Fibroblast of villous mesenchyme (primary cell): ENCODE results near the gene CDC42BPB. TPM values are rescaled to one million over a fixed set of nuclear protein-coding genes. Genes with fewer than 3 reads are reported as not detected.

Source experiments
- DNase-seq: peaks from one replicate; pipeline ENCODE4 v3.0.0-alpha.2; 2010; ENCODE audit warnings: low read depth
- H3K4me3 ChIP-seq: 2 replicates; pipeline ENCODE4 v1.5.1; 2011; ENCODE audit warnings: low read depth, mild to moderate bottlenecking, low read length
- CTCF ChIP-seq: IDR thresholded peaks from 2 replicates; pipeline ENCODE4 v1.5.1; 2012; ENCODE audit warnings: low read depth, mild to moderate bottlenecking, low read length; ENCODE audit not compliant: insufficient read depth
- total RNA-seq: library from RNA; depleted of rRNA; stranded (reverse); fragments of >200 nt; gene quantifications from 2 replicates; pipeline ENCODE4 v1.2.3, GENCODE V29; 2012

Gene CDC42BPB
- total RNA-seq, 1 donor, result 122 TPM

- no peak overlapping the region for H3K4me3 ChIP-seq
- DNase-seq, result no peak
- no peak for TF ChIP-seq CTCF
Observed at GRCh38 chr14:103097994-103098957, 40.9 kb upstream of the CDC42BPB start.

GRCh38 chr14:103097244-103097993, 40.1 kb upstream of the CDC42BPB start:
- DNase-seq, result no peak
- H3K4me3 ChIP-seq, result no peak overlapping the region
- TF ChIP-seq CTCF, result no peak

GRCh38 chr14:103096387-103096786, 39.0 kb upstream of the CDC42BPB start:
- no peak overlapping the region for H3K4me3 ChIP-seq
- TF ChIP-seq CTCF, result no peak
- no peak for DNase-seq

- no peak for DNase-seq
- peak overlapping the region; percentile 49 for H3K4me3 ChIP-seq
- no peak for TF ChIP-seq CTCF
Observed at GRCh38 chr14:103095210-103095778, 37.9 kb upstream of the CDC42BPB start.

GRCh38 chr14:103094406-103095209, 37.3 kb upstream of the CDC42BPB start, which contains the start of gene EXOC3L4:
EXOC3L4 (plus strand) TSS chr14:103094725; CDS start chr14:103100220, 5,495 bp downstream.
- H3K4me3 ChIP-seq, result peak within 1 kb of the TSS; percentile 49
- TF ChIP-seq CTCF, result no peak
- peak; percentile 69 for DNase-seq

- no peak for TF ChIP-seq CTCF
- peak overlapping the region; percentile 49 for H3K4me3 ChIP-seq
- DNase-seq, result no peak
Observed at GRCh38 chr14:103093856-103094405, 36.6 kb upstream of the CDC42BPB start.
